Measurements from ENCODE around the gene TPBGL.

DNA sequence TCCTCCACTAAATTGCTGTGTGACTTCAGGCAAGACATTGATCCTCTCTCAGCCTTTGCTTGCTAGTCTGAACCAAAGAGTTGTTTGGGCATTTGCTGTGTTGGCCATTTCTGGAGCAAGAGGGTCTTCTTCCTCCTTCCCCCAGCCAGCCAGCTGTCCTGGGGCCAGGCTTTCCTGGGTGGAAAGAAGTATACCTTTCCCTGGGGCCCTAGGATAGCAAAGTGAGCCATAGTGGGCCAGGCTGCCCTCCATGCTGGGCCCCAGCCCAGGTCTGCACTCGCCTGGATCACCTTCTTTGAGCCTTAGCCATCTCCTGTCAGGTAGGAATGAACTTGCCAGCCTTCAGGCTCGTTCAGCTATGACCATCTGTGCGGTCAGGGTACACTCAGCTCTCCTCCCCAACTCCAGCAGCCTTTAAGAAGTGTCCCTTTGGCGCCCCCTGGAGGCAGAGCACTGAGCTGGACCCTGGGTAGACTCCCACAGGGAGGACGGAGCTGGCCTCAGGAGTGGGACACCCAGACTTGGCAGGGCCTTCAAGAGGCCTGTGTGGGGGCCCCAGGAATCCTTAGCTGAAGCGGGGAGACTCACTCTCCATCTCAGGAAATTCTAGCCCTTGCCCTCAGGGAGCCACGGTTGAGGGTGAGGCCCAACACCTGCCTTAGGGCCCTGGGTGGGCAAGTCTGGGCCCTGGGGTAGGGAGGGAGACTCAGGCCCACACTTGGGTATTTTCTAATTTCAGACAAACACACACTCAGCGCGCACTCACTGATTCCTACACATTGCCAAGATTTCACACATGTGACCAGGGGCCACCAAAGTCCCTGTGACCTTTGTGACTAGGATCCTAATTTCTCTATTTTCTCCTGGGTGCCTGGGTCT, 35.6 kb upstream of the TPBGL start:
- TF ChIP-seq TAF1 (IDR thresholded peaks at IDR 0.05; ENCODE audit: low read depth, low read length) (no peak), POLR2A (IDR thresholded peaks at IDR 0.05; ENCODE audit: low read depth, low read length) (no peak), POLR2AphosphoS5 (IDR thresholded peaks at IDR 0.05; ENCODE audit: low read depth, low read length) (no peak), PAX5 (IDR thresholded peaks at IDR 0.05; ENCODE audit: insufficient read depth, low read length, severe bottlenecking) (no peak)
